Parathyroid adenoma (tissue), 2 donors: ENCODE results near the gene MIS12.

Source experiments
- H2AFZ ChIP-seq: fragments of 300-600 bp; sonication (generic); one replicate; pipeline ENCODE4 v1.7.0; 2017; ENCODE audit warnings: antibody characterized with exemption, mild to moderate bottlenecking
- H3K27ac ChIP-seq: fragments of 300-600 bp; sonication (generic); one replicate; pipeline ENCODE4 v1.7.0; 2017
- H3K27me3 ChIP-seq: fragments of 300-600 bp; sonication (generic); one replicate; pipeline ENCODE4 v1.7.0; 2017; ENCODE audit warnings: low read length; ENCODE audit not compliant: control insufficient read depth, insufficient read depth
- H3K36me3 ChIP-seq: fragments of 300-600 bp; sonication (generic); one replicate; pipeline ENCODE4 v1.7.0; 2017; ENCODE audit warnings: low read length; ENCODE audit not compliant: control insufficient read depth, insufficient read depth
- H3K4me1 ChIP-seq: fragments of 300-600 bp; sonication (generic); one replicate; pipeline ENCODE4 v1.7.0; 2017; ENCODE audit warnings: control low read depth
- H3K4me2 ChIP-seq: fragments of 300-600 bp; sonication (generic); one replicate; pipeline ENCODE4 v1.7.0; 2017; ENCODE audit warnings: low read length
- H3K4me3 ChIP-seq: fragments of 300-600 bp; sonication (generic); one replicate; pipeline ENCODE4 v1.7.0; 2017; ENCODE audit warnings: low read depth, low read length
- H3K79me2 ChIP-seq: fragments of 300-600 bp; sonication (generic); one replicate; pipeline ENCODE4 v1.7.0; 2017; ENCODE audit warnings: control low read depth
- H3K9ac ChIP-seq: fragments of 300-600 bp; sonication (generic); one replicate; pipeline ENCODE4 v1.7.0; 2017; ENCODE audit warnings: mild to moderate bottlenecking
- H3K9me3 ChIP-seq: fragments of 300-600 bp; sonication (generic); one replicate; pipeline ENCODE4 v1.7.0; 2017; ENCODE audit warnings: low read length; ENCODE audit not compliant: control insufficient read depth
- TF ChIP-seq, protein P1 (sequence below): fragments of 300-600 bp; sonication (generic); IDR thresholded peaks from one replicate; pipeline ENCODE4 v1.7.0; 2017; ENCODE audit warnings: antibody characterized with exemption, mild to moderate bottlenecking
- donor health status: primary hyperparathyroidism.

Gene MIS12

DNA sequence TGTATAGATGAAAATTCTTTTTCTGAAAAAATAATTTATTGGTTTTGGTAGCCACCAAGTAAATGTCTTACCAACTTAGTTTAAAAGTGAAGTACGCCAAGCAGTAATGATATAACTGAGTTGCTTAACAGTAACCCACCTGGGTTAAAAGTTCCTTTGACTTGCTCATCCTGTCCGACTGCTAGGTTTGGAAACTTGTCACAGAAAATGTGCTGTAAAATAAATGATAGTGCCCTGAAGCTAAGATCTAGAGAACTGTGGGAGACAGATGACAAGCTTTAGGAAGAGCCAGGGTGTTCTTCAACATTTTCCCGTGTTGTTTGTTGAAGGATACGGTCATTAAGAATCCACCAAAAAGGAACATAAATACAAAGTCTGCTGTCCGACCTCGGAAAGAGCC, 5.4 kb upstream of the MIS12 start:
- Histone ChIP-seq H3K4me2 (no peak overlapping the region), H3K36me3 (no peaks in the 10 kb centered on the region), H3K27me3 (no peaks in the 10 kb centered on the region), H3K9ac (no peak overlapping the region), H2AFZ (no peak overlapping the region), H3K27ac (no peak overlapping the region), H3K79me2 (peaks cover 8% of the 10 kb centered on the region), H3K4me1 (no peaks in the 10 kb centered on the region), H3K9me3 (no peaks in the 10 kb centered on the region), H3K4me3 (no peak overlapping the region)
- TF ChIP-seq, protein P1, sequence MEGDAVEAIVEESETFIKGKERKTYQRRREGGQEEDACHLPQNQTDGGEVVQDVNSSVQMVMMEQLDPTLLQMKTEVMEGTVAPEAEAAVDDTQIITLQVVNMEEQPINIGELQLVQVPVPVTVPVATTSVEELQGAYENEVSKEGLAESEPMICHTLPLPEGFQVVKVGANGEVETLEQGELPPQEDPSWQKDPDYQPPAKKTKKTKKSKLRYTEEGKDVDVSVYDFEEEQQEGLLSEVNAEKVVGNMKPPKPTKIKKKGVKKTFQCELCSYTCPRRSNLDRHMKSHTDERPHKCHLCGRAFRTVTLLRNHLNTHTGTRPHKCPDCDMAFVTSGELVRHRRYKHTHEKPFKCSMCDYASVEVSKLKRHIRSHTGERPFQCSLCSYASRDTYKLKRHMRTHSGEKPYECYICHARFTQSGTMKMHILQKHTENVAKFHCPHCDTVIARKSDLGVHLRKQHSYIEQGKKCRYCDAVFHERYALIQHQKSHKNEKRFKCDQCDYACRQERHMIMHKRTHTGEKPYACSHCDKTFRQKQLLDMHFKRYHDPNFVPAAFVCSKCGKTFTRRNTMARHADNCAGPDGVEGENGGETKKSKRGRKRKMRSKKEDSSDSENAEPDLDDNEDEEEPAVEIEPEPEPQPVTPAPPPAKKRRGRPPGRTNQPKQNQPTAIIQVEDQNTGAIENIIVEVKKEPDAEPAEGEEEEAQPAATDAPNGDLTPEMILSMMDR, result no peak

DNA sequence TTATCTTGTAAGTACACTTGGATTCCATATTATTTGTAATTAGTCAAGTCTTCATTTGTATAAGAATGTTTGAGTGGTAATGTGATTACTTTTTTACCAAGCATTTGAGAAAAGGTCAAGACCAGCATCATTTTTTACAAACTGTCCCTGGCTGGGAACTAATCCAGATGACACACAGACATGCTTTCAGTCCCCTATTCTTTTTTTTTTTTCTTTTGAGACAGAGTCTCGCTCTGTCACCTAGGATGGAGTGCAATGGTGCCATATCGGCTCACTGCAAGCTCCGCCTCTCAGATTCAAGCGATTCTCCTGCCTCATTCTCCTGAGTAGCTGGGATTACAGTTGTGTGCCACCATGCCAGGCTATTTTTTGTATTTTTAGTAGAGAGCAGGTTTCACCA, 4.9 kb upstream of the MIS12 start:
- Histone ChIP-seq H3K27ac (no peak overlapping the region), H3K27me3 (no peaks in the 10 kb centered on the region), H2AFZ (no peak overlapping the region), H3K36me3 (no peaks in the 10 kb centered on the region), H3K9me3 (no peaks in the 10 kb centered on the region), H3K4me1 (no peaks in the 10 kb centered on the region), H3K4me3 (no peak overlapping the region), H3K4me2 (no peak overlapping the region), H3K79me2 (peaks cover 8% of the 10 kb centered on the region), H3K9ac (no peak overlapping the region)
- TF ChIP-seq, protein P1, result no peak

GRCh38 chr17:5485270-5486205, 828 bp upstream of the MIS12 start, which contains the start of gene DERL2:
Gene DERL2, minus strand, starts transcription at chr17:5486178. Its CDS starts 17 bp downstream, at chr17:5486161.
- peaks cover 4% of the 10 kb centered on the region for H3K4me1 ChIP-seq

DNA sequence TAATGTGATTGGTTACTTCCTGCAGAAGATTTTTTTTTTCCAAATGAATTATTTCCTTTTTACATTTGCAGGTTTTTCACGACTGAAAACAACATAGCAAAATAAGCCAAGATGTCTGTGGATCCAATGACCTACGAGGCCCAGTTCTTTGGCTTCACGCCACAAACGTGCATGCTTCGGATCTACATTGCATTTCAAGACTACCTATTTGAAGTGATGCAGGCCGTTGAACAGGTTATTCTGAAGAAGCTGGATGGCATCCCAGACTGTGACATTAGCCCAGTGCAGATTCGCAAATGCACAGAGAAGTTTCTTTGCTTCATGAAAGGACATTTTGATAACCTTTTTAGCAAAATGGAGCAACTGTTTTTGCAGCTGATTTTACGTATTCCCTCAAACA, 2.4 kb downstream of the MIS12 start:
- Histone ChIP-seq H2AFZ (no peak overlapping the region), H3K27ac (no peak overlapping the region), H3K79me2 (peaks cover 4% of the 10 kb centered on the region), H3K27me3 (no peaks in the 10 kb centered on the region), H3K9ac (no peak overlapping the region), H3K4me2 (no peak overlapping the region), H3K36me3 (no peaks in the 10 kb centered on the region), H3K4me3 (no peak overlapping the region), H3K4me1 (peaks cover 4% of the 10 kb centered on the region), H3K9me3 (no peaks in the 10 kb centered on the region)
- TF ChIP-seq, protein P1, result no peak

More at GRCh38 chr17:5485270-5486205, 828 bp upstream of the MIS12 start, which contains the start of gene DERL2:
- Histone ChIP-seq H3K27me3 (no peaks in the 10 kb centered on the region), H2AFZ (peak within 1 kb of the TSS; percentile 92), H3K79me2 (peaks cover 4% of the 10 kb centered on the region), H3K4me2 (peak within 1 kb of the TSS; percentile 100), H3K36me3 (no peaks in the 10 kb centered on the region), H3K9ac (peak within 1 kb of the TSS; percentile 71), H3K4me3 (peak within 1 kb of the TSS; percentile 97), H3K27ac (peak within 1 kb of the TSS; percentile 98), H3K9me3 (no peaks in the 10 kb centered on the region)
- TF ChIP-seq, protein P1, result no peak
